Chondrocyte (in vitro differentiated cells): ENCODE results near the gene RNF121. TPM values are rescaled to one million over a fixed set of nuclear protein-coding genes. Genes with fewer than 3 reads are reported as not detected.

Experiments used
- DNase-seq: peaks from one replicate; pipeline ENCODE4 v3.0.0; 2021; ENCODE audit warnings: mixed read lengths, low spot score
- H3K27ac Mint-ChIP-seq: one replicate; pipeline ENCODE4 v1.8.0; 2021; ENCODE audit warnings: mild to moderate bottlenecking, moderate library complexity, mixed read lengths; ENCODE audit not compliant: unreplicated experiment
- H3K27me3 Mint-ChIP-seq: 2 replicates; pipeline ENCODE4 v1.8.0; 2021; ENCODE audit warnings: low read depth, mixed read lengths
- H3K36me3 Mint-ChIP-seq: 2 replicates; pipeline ENCODE4 v1.8.0; 2021; ENCODE audit warnings: low read depth, mixed read lengths
- H3K4me1 Mint-ChIP-seq: 2 replicates; pipeline ENCODE4 v1.8.0; 2021; ENCODE audit warnings: low read depth, mild to moderate bottlenecking, mixed read lengths
- H3K4me3 Mint-ChIP-seq: one replicate; pipeline ENCODE4 v1.8.0; 2021; ENCODE audit warnings: mild to moderate bottlenecking, moderate library complexity, mixed read lengths; ENCODE audit not compliant: unreplicated experiment
- H3K9me3 Mint-ChIP-seq: 2 replicates; pipeline ENCODE4 v1.8.0; 2021; ENCODE audit warnings: low read depth, mixed read lengths
- CTCF ChIP-seq: fragments of 200-600 bp; sonication (generic); IDR thresholded peaks from 2 replicates; pipeline ENCODE4 v1.5.0; 2021; ENCODE audit warnings: antibody characterized with exemption, mild to moderate bottlenecking, moderate library complexity
- total RNA-seq: library from RNA; stranded (reverse); gene quantifications from 3 replicates; pipeline ENCODE4 v1.2.1, GENCODE V29; 2021

The RNF121 gene
- total RNA-seq, 1 donor from 2014 or later: 64.2 TPM

- Mint-ChIP-seq H3K27ac (peak within 1 kb of the TSS; percentile 97), H3K36me3 (no peaks in the 10 kb centered on the region), H3K27me3 (no peaks in the 10 kb centered on the region), H3K9me3 (no peaks in the 10 kb centered on the region), H3K4me3 (peak within 1 kb of the TSS; percentile 97), H3K4me1 (peaks cover 49% of the 10 kb centered on the region)
- no peak for DNase-seq
- peak; percentile 7 for TF ChIP-seq CTCF
Measured at GRCh38 chr11:71927820-71928736, 768 bp upstream of the RNF121 start, which contains the start of gene XNDC1N. XNDC1N (minus strand) TSS chr11:71928594; CDS start chr11:71923353, 5,241 bp downstream.

DNA sequence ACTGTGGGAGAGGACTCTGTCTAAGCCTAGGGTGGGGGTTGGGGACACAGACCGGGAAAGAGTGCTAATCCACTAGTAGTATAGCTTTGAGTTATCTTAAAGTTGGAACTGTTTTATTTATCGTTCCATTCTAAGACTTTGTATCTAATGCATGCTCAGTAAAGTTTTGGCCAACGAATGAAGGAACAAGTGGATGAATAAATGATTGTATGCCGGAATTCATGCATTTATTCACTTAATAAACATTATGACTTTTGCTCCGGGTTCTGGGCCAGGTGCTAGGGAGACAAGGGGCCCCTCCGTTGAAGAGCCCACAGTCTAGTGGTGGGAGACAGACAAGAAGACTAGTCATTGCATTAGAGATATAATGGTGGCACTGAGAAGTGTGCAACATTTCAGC, 645 bp downstream of the RNF121 start:
- Mint-ChIP-seq H3K36me3 (no peaks in the 10 kb centered on the region), H3K27me3 (no peaks in the 10 kb centered on the region), H3K27ac (peak overlapping the region; percentile 97), H3K4me1 (peaks cover 61% of the 10 kb centered on the region), H3K9me3 (no peaks in the 10 kb centered on the region), H3K4me3 (peak overlapping the region; percentile 97)
- TF ChIP-seq CTCF: no peak
- DNase-seq: no peak

DNA sequence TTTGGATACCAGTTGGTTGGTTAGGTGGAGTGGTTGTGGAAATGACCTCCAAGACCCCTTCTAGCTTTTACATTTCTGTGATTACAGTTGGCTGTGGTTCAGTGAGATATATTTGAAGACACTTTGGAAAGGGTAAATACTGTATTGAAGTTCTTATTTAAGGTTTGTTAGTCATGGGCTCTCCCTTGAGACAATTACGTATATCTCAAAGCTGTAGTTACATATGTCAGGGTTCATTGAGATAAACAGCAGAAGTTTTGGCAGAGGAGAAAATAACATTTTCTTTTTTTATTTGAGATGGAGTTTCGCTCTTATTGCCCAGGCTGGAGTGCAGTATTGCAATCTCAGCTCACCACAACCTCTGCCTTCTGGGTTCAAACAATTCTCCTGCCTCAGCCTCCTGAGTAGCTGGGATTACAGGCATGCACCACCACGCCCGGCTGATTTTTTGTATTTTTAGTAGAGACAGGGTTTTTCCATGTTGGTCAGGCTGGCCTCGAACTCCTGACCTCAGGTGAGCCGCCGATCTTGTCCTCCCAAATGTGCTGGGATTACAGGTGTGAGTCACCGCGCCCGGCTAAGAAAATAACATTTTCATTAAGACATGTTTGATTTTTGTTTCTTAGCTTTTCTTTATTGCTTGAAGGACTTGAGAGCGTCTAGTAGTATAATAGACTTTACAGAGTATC, 1.9 kb downstream of the RNF121 start:
- Mint-ChIP-seq H3K4me1 (peaks cover 66% of the 10 kb centered on the region), H3K27me3 (no peaks in the 10 kb centered on the region), H3K36me3 (no peaks in the 10 kb centered on the region), H3K9me3 (no peaks in the 10 kb centered on the region), H3K4me3 (peak overlapping the region; percentile 97), H3K27ac (peak overlapping the region; percentile 97)
- DNase-seq: no peak
- no peak for TF ChIP-seq CTCF

GRCh38 chr11:71931245-71931602, 2.4 kb downstream of the RNF121 start:
- peaks cover 66% of the 10 kb centered on the region for H3K4me1 Mint-ChIP-seq
- TF ChIP-seq CTCF: no peak
- H3K9me3 Mint-ChIP-seq: no peaks in the 10 kb centered on the region
- DNase-seq: no peak
- H3K36me3 Mint-ChIP-seq: no peaks in the 10 kb centered on the region
- H3K27ac Mint-ChIP-seq: peak overlapping the region; percentile 97
- no peaks in the 10 kb centered on the region for H3K27me3 Mint-ChIP-seq
- peak overlapping the region; percentile 97 for H3K4me3 Mint-ChIP-seq

- Mint-ChIP-seq H3K27ac (peak overlapping the region; percentile 33), H3K27me3 (no peaks in the 10 kb centered on the region), H3K9me3 (no peaks in the 10 kb centered on the region), H3K4me1 (peaks cover 72% of the 10 kb centered on the region), H3K36me3 (peaks cover 4% of the 10 kb centered on the region), H3K4me3 (no peak overlapping the region)
- no peak for TF ChIP-seq CTCF
- no peak for DNase-seq
Measured at GRCh38 chr11:71933141-71933933, 4.5 kb downstream of the RNF121 start.
